Occipital lobe (tissue), 2 donors: Measurements from ENCODE around the gene C14orf119. TPM values are rescaled to one million over a fixed set of nuclear protein-coding genes. Genes with fewer than 3 reads are reported as not detected.

ENCODE experiments used
- DNase-seq: peaks from one replicate; lab custom pipeline; 2025; lab: John Stamatoyannopoulos, UW
- total RNA-seq: library from RNA; depleted of rRNA; stranded (reverse); fragments of >200 nt; gene quantifications from one replicate; pipeline ENCODE4 v1.2.3, GENCODE V29; 2014

The C14orf119 gene
- total RNA-seq, 1 donor from 2014 or later, result 17.9 TPM

- DNase-seq, result no peak
Measured at GRCh38 chr14:23125933-23126524, 30.7 kb downstream of the C14orf119 start.

GRCh38 chr14:23126548-23127278, 31.4 kb downstream of the C14orf119 start:
- no peak for DNase-seq

- no peak for DNase-seq
Measured at GRCh38 chr14:23127861-23128260, 32.6 kb downstream of the C14orf119 start.

- DNase-seq, result no peak
Measured at GRCh38 chr14:23128969-23129758, 33.9 kb downstream of the C14orf119 start.

GRCh38 chr14:23129759-23130316, 34.5 kb downstream of the C14orf119 start:
- no peak for DNase-seq

- DNase-seq, result no peak
Measured at GRCh38 chr14:23130871-23131270, 35.6 kb downstream of the C14orf119 start.

- no peak for DNase-seq
Measured at GRCh38 chr14:23131482-23131881, 36.2 kb downstream of the C14orf119 start.

- DNase-seq, result no peak
Measured at GRCh38 chr14:23132970-23133369, 37.7 kb downstream of the C14orf119 start.

GRCh38 chr14:23136566-23137133, 41.3 kb downstream of the C14orf119 start:
- DNase-seq, result no peak

- DNase-seq, result no peak
Measured at GRCh38 chr14:23137192-23137812, 42.0 kb downstream of the C14orf119 start.

- DNase-seq, result no peak
Measured at GRCh38 chr14:23137813-23138535, 42.7 kb downstream of the C14orf119 start.

- no peak for DNase-seq
Measured at GRCh38 chr14:23139874-23140273, 44.6 kb downstream of the C14orf119 start.

- DNase-seq, result no peak
Measured at GRCh38 chr14:23140371-23140770, 45.1 kb downstream of the C14orf119 start.

GRCh38 chr14:23141706-23142444, 46.6 kb downstream of the C14orf119 start:
- no peak for DNase-seq

GRCh38 chr14:23142826-23143225, 47.5 kb downstream of the C14orf119 start:
- no peak for DNase-seq

- no peak for DNase-seq
Measured at GRCh38 chr14:23143911-23144310, 48.6 kb downstream of the C14orf119 start.

- no peak for DNase-seq
Measured at GRCh38 chr14:23145794-23146350, 50.6 kb downstream of the C14orf119 start.

GRCh38 chr14:23146351-23146910, 51.1 kb downstream of the C14orf119 start:
- no peak for DNase-seq

- DNase-seq, result no peak
Measured at GRCh38 chr14:23146980-23147379, 51.7 kb downstream of the C14orf119 start.
